CD14-positive monocyte (primary cell): ENCODE results near the gene ZNFX1. TPM values are rescaled to one million over a fixed set of nuclear protein-coding genes. Genes with fewer than 3 reads are reported as not detected.

Source experiments
- DNase-seq, 3 donors: peaks; one replicate each; pipeline ENCODE4 v3.0.0-alpha.2; 2011 to 2022
- H2AFZ ChIP-seq: 2 replicates; pipeline ENCODE4 v1.6.0; 2012; ENCODE audit warnings: mild to moderate bottlenecking, low read depth, low read length, inconsistent platforms; ENCODE audit not compliant: insufficient read depth, poor library complexity, severe bottlenecking
- H3K27ac ChIP-seq, 2 donors: 1 replicate in 1 of 2; 2 replicates in 1 of 2; pipeline ENCODE4 v1.5.1; 2012 to 2013; ENCODE audit warnings: low read length in 2 of 2, control low read depth in 1 of 2, inconsistent platforms in 1 of 2, low read depth in 1 of 2, mild to moderate bottlenecking in 1 of 2
- H3K27me3 ChIP-seq, 2 donors: one replicate each; pipeline versions ENCODE4 v1.6.0 to v1.6.1; 2011 to 2013; ENCODE audit warnings: low read length in 2 of 2; ENCODE audit not compliant: control insufficient read depth in 2 of 2, insufficient read depth in 2 of 2
- H3K36me3 ChIP-seq, 2 donors: replicated peaks in 1 of 2; 1 replicate in 1 of 2; 2 replicates in 1 of 2; pipeline versions ENCODE4 v1.5.1 to v1.6.1; 2012 to 2013; ENCODE audit warnings: low read length in 2 of 2, control low read depth in 1 of 2, inconsistent platforms in 1 of 2, mild to moderate bottlenecking in 1 of 2; ENCODE audit not compliant: insufficient read depth in 2 of 2, control insufficient read depth in 1 of 2
- H3K4me1 ChIP-seq, 2 donors: 1 replicate in 1 of 2; 2 replicates in 1 of 2; pipeline versions ENCODE4 v1.5.1 to v1.6.1; 2012 to 2013; ENCODE audit warnings: low read length in 2 of 2, control low read depth in 1 of 2, inconsistent platforms in 1 of 2, mild to moderate bottlenecking in 1 of 2, moderate library complexity in 1 of 2; ENCODE audit not compliant: insufficient read depth in 2 of 2, control insufficient read depth in 1 of 2
- H3K4me2 ChIP-seq: replicated peaks from 2 replicates; pipeline ENCODE3; 2012; ENCODE audit warnings: low read length, moderate library complexity, mild to moderate bottlenecking; ENCODE audit not compliant: poor library complexity, severe bottlenecking; ENCODE audit errors: extremely low read depth
- H3K4me3 ChIP-seq, 3 experiments: fragments of 200-600 bp in 1 of 3; sonication (generic) in 1 of 3; replicated peaks in 1 of 3; 1 replicate in 2 of 3; 2 replicates in 1 of 3; pipeline ENCODE4 v1.5.1; 2011 to 2013; ENCODE audit warnings: low read length in 3 of 3, mild to moderate bottlenecking in 3 of 3, control low read depth in 2 of 3, low read depth in 2 of 3, inconsistent platforms in 1 of 3, moderate library complexity in 1 of 3
- H3K79me2 ChIP-seq: 2 replicates; pipeline ENCODE4 v1.6.0; 2012; ENCODE audit warnings: mild to moderate bottlenecking, control low read depth, inconsistent platforms, low read length, moderate library complexity; ENCODE audit not compliant: insufficient read depth
- H3K9ac ChIP-seq: 2 replicates; pipeline ENCODE4 v1.6.0; 2017; ENCODE audit warnings: low read length, mild to moderate bottlenecking; ENCODE audit not compliant: insufficient read depth, poor library complexity, severe bottlenecking
- H3K9me3 ChIP-seq, 2 donors: replicated peaks in 1 of 2; 1 replicate in 1 of 2; 2 replicates in 1 of 2; pipeline versions ENCODE4 v1.5.1 to v1.6.1; 2012 to 2013; ENCODE audit warnings: low read length in 2 of 2, control low read depth in 1 of 2; ENCODE audit not compliant: control insufficient read depth in 1 of 2, insufficient read depth in 1 of 2
- H4K20me1 ChIP-seq: 2 replicates; pipeline ENCODE4 v1.6.0; 2012; ENCODE audit warnings: mild to moderate bottlenecking, low read length, control low read depth, moderate library complexity; ENCODE audit not compliant: insufficient read depth
- H3K27ac Mint-ChIP-seq, 7 donors: one replicate each; pipeline ENCODE4 v1.8.0; 2020; ENCODE audit warnings: mild to moderate bottlenecking in 7 of 7, mixed read lengths in 7 of 7, moderate library complexity in 6 of 7, inconsistent platforms in 2 of 7
- H3K27me3 Mint-ChIP-seq, 3 donors: one replicate each; pipeline ENCODE4 v1.8.0; 2021 to 2022; ENCODE audit warnings: low read depth in 3 of 3, mild to moderate bottlenecking in 3 of 3, mixed read lengths in 3 of 3, moderate library complexity in 3 of 3, inconsistent platforms in 1 of 3
- H3K36me3 Mint-ChIP-seq, 2 donors: one replicate each; pipeline ENCODE4 v1.8.0; 2020; ENCODE audit warnings: mixed read lengths in 2 of 2, inconsistent platforms in 1 of 2, mild to moderate bottlenecking in 1 of 2
- H3K4me1 Mint-ChIP-seq: one replicate; pipeline ENCODE4 v1.8.0; 2020; ENCODE audit warnings: mild to moderate bottlenecking, mixed read lengths
- H3K4me3 Mint-ChIP-seq, 2 donors: one replicate each; pipeline ENCODE4 v1.8.0; 2020; ENCODE audit warnings: mild to moderate bottlenecking in 2 of 2, mixed read lengths in 2 of 2, moderate library complexity in 1 of 2
- H3K9me3 Mint-ChIP-seq, 7 donors: one replicate each; pipeline ENCODE4 v1.8.0; 2020 to 2022; ENCODE audit warnings: mixed read lengths in 7 of 7, mild to moderate bottlenecking in 6 of 7, moderate library complexity in 6 of 7, inconsistent platforms in 2 of 7
- CTCF ChIP-seq: fragments of 200-600 bp; IDR thresholded peaks from one replicate; pipeline ENCODE4 v1.8.0; 2022; ENCODE audit warnings: antibody characterized with exemption, mild to moderate bottlenecking
- WGBS: methylation state at CpG from one replicate; pipeline ENCODE4 v1.1.5; 2013; ENCODE audit warnings: missing lambda C conversion rate; ENCODE audit not compliant: insufficient coverage; 5-methylcytosine and 5-hydroxymethylcytosine counted together
- intact Hi-C, 2 donors: fragments of 100-400 bp; cut with micrococcal nuclease; formaldehyde crosslinking; loops; one replicate each; pipeline versions ENCODE4 v1.15.0 to v1.15.1; 2023
- polyA plus RNA-seq, 3 donors: library from polyadenylated mRNA; depleted of rRNA in 1 of 3; unstranded in 2 of 3; stranded (reverse) in 1 of 3; fragments of 300-500 nt in 2 of 3; fragments of >200 nt in 1 of 3; fragmentation: Illumina TruSeq in 2 of 3; gene quantifications; 1 replicate in 2 of 3; 2 replicates in 1 of 3; pipeline ENCODE4 v1.2.3, GENCODE V29; 2012 to 2021

Gene ZNFX1
- polyA plus RNA-seq, 3 donors = 11.4 to 23.2 (median 13.3) TPM

- Histone ChIP-seq H3K4me1 (no peaks in the 10 kb centered on the region), H3K27ac (no peak overlapping the region), H2AFZ (no peak overlapping the region), H3K27me3 (no peaks in the 10 kb centered on the region), H3K4me3 (no peak overlapping the region), H3K4me2 (no peak overlapping the region), H4K20me1 (no peaks in the 10 kb centered on the region), H3K9ac (no peak overlapping the region), H3K36me3 (no peaks in the 10 kb centered on the region), H3K79me2 (no peaks in the 10 kb centered on the region), H3K9me3 (peaks cover 0 to 5% of the 10 kb centered on the region in 2 donors)
- WGBS = no CpG with 5 or more reads among the region's 1 CpG
- TF ChIP-seq CTCF = no peak
- Mint-ChIP-seq H3K4me3 (no peak overlapping the region), H3K27ac (no peak overlapping the region), H3K36me3 (peaks cover 0 to 2% of the 10 kb centered on the region in 2 donors), H3K4me1 (no peaks in the 10 kb centered on the region), H3K9me3 (peaks cover 4 to 10% (median 7%) of the 10 kb centered on the region in 7 donors), H3K27me3 (peaks cover 0 to 4% (median 2%) of the 10 kb centered on the region in 3 donors)
- intact Hi-C loops = loop anchor here in 1 of 2 donors (10.0 kb wide), 1 partner anchor 75 kb away; no protein-coding TSS in a partner anchor
- DNase-seq = no peak
These were observed 67.6 kb downstream of the ZNFX1 start for GRCh38 chr20:49210101-49210756.

GRCh38 chr20:49207076-49207475 is 70.8 kb downstream of the ZNFX1 start:
- H4K20me1 ChIP-seq = no peaks in the 10 kb centered on the region
- no peaks in the 10 kb centered on the region for H3K4me1 Mint-ChIP-seq
- no peaks in the 10 kb centered on the region for H3K27me3 ChIP-seq
- H3K4me3 ChIP-seq = no peak overlapping the region
- intact Hi-C loops = no loop called here
- peaks cover 4 to 10% (median 8%) of the 10 kb centered on the region in 7 donors for H3K9me3 Mint-ChIP-seq
- no peak overlapping the region for H3K4me2 ChIP-seq
- H3K9ac ChIP-seq = no peak overlapping the region
- no peak for TF ChIP-seq CTCF
- H3K4me3 Mint-ChIP-seq = no peak overlapping the region
- WGBS = 96% methylated on average over 4 of the region's 6 CpGs
- DNase-seq = no peak
- H3K36me3 Mint-ChIP-seq = peaks cover 0 to 2% of the 10 kb centered on the region in 2 donors
- H3K9me3 ChIP-seq = peaks cover 0 to 5% of the 10 kb centered on the region in 2 donors
- peaks cover 0 to 5% (median 5%) of the 10 kb centered on the region in 3 donors for H3K27me3 Mint-ChIP-seq
- H3K79me2 ChIP-seq = no peaks in the 10 kb centered on the region
- H3K27ac Mint-ChIP-seq = no peak overlapping the region
- no peaks in the 10 kb centered on the region for H3K36me3 ChIP-seq
- no peaks in the 10 kb centered on the region for H3K4me1 ChIP-seq
- H2AFZ ChIP-seq = no peak overlapping the region
- H3K27ac ChIP-seq = no peak overlapping the region
